ENCODE measurements around the gene ZFYVE26.

Gene ZFYVE26

GRCh38 chr14:67815573-67816225 lies 691 bp downstream of the ZFYVE26 start:
- no peak for DNase-seq

DNA sequence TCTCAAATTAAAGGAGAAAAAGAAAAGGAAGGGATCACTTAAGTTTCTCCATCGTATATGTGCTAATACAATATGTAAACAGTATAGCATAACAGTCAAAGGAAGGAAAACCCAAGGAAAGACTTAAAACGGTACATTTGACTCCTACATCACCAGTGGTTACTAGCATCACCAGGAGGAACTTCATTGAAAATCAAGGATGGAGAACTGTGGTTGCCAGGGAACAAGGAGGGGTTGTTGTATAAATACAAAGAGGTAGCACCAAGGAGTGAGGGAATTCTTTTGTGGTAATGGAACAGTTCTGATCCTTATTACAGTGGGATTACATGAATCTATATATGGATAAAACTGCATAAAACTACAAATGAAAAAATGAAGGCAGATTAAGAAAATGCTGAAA lies 1.6 kb downstream of the ZFYVE26 start:
- DNase-seq = no peak

GRCh38 chr14:67806246-67806645 lies 10.1 kb downstream of the ZFYVE26 start:
- DNase-seq = no peak

DNA sequence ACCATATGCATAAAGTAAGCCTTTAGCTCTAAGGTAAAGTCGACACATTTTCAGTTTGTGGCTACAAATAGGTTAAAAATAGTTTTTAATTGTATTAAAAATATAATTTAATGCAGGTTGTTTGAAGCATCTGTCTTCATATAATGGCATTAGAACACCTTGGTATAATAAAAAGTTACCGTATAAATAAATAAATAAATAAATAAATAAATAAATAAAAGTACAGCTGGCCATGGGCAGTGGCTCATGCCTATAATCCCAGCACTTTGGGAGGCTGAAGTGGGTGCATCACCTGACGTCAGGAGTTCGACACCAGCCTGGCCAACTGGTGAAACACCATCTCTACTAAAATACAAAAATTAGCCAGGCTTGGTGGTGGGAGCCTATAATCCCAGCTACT lies 15.6 kb downstream of the ZFYVE26 start:
- no peak for DNase-seq

GRCh38 chr14:67798731-67799130 lies 17.7 kb downstream of the ZFYVE26 start:
- no peak for DNase-seq

DNA sequence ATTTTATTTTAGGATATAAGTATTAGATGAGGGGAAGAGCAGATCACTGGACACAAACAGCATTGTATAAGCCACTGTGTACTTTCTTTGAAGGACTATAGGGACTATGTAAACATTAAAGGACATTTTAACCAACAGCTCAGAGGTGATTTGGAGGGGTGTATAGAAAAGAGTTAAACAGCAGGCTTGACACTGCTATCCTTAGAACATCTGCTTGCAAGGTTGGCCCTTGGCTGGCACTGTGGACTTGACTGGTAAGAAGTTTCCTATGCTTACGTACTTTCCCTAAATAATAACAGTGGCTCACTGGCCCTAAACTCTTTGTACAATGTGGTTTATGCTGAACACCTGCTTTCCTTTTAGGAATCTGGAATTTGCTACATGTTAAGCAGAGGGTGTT lies 28.7 kb downstream of the ZFYVE26 start:
- no peak for DNase-seq

GRCh38 chr14:67785270-67786109 lies 30.9 kb downstream of the ZFYVE26 start:
- DNase-seq = no peak

DNA sequence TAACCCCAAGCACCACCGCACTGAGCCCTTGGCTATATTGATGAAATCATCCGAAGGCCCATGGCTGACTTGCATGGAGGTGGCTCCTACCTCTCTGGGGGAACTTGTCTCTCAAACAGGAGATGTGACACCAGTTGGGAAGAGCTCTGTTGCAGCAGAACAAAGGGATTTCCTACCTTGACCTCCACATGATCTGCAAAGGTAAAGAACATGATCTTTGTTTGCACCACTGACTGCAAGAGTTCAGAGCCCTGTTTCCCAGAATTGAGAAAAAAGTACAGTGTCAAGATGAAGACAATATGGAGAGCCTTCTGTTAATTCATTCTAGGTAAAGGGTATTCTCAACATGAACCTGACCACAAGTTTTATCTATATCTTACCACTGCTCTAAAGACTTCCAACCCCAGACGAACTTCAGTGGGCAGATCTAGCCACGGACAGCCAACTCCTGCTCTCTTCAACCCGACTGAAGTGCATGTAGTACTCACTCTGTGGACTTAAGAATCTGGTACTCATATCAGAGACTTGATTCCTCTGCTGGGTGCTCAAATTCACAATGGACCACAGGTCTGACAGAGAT lies 32.1 kb downstream of the ZFYVE26 start:
- DNase-seq = no peak

DNA sequence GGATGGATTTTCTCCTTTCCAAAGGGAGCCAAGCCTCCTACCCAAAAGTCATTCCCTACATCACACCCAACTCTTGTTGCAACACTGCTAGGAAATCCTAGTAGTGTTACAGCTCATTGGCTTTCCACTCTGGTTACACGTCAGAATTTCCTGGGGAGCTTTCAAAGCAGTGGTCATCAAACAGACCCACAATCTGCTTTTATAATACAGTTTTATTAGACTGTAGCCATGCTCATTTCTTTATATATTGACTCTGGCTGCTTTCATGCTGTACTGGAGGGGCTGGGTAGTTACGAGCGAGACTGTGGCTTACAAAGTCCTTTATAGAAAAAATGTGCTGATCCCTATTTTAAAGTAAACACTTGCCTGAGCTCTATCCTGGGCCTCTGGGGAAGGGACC lies 34.3 kb downstream of the ZFYVE26 start:
- no peak for DNase-seq

- DNase-seq = no peak
Observed at GRCh38 chr14:67778792-67779191, 37.6 kb downstream of the ZFYVE26 start.

GRCh38 chr14:67776653-67777322 lies 39.6 kb downstream of the ZFYVE26 start:
- no peak for DNase-seq

DNA sequence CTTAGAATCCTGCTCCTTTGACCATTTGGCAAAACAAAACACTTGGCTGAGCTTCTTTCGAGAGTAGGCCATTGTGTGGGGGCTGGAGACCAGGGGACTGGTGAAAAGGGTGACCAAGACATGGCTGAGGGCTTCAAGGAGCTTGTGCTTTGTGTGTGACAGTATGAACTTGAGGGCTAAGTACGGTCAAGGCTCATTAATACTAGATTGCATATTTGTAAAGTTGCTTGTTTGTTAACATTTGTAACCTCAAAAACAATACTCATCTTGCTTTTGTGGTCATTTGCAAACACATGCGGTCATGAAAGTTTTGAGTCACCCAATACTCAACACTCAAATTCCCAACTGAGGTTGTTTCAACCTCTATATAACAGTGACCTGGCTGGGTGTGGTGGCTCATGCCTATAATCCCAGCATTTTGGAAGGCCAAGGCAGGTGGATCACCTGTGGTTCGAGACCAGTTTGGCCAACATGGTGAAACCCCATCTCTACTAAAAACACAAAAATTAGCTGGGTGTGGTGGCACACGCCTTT lies 42.5 kb downstream of the ZFYVE26 start:
- no peak for DNase-seq

DNA sequence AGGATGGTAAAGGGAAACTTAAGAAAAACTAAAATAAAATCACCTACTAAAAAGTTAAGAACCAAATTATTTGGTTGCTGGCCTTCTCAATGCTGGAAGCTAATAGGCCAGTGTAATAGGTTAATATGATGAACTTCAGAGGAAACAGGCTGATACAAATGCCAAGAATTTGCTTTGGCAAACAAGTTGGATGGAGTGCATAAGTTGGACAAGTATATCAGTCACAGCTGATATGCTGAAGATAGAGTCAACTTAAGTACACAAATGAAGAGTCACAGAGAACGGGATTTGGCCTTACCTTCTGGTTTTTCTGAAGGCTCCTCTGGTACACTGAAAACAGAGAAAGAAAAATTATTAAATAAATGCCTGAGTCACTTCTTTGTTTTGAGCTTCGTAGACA lies 48.2 kb downstream of the ZFYVE26 start:
- no peak for DNase-seq

DNA sequence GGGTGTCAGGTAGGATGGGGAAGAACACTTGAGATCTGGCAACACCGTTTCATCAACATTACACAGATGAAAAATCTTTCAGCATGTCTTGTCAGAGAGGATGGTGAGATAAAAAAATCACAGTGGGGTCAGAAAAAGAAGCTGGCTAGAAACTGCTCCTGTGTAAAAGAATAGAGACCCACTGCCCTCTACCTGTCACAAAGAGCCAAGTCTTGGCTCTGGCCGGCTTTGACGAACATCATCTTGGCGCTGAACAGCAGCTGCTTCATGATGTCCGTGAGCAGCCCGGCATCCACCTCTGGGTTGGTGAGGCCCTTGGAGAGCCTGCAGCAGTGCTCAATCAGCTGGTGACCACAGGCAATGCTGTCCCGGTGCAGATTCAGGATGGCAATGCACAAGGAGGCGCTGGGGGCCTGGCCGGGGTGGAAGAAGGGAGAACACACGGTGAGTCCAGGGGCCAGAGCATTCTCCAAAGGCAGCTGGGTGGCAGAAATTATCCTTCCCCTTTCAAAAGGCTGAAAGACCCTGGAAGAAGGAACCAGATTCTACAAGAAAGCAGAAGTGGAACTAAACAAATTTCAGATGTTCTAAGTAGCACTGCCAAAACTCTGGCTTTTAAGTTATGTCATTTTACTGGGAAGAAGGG lies 50.2 kb downstream of the ZFYVE26 start:
- DNase-seq = peak; percentile 97

DNA sequence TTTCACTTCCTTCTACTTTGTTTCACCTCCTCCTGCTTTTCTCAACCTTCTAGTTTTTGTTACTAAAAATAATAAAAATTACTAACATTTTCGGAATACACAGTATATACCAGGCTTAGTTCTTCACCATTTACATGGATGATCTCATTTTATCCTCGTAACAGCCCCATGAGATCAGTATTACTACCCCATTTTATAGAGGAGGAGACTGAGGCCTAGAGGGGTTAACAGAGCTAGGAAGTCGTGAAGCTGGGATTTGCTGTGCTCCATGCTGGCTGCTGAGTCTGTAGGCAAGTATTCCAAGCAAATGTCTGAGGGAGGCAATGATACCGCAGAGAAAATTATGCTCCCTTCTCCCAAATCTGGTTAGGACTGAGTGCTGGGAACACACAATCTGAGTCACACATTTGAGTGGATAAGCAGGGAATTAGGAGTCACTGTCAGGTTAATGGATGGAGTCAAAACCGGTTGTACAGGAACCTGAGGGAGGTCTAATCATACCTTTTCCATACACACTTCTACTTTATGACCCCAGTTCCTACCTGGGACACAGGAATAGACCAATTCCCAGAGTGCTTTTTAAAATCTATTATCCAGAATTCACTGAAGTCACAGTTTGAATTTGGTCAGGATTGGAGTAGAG lies 51.1 kb downstream of the ZFYVE26 start:
- DNase-seq = no peak

DNA sequence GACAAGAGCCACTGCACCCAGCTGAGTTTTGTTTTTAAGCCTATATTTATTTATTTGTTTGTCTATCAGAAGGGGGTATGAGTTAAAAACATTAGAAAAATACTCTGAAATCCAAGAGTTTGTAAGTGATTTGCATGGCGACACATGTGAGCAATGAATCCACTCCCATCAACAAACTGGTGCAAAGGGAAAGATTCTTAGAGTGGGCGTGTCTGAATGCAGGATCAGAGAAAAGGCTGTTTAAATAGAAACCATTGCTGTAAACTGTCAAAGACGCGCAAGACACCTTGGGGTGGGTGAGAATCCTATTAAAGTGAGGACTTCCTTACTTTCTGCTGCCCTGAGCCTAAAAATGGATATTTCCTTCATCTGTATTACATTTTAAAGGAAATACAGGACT lies 51.9 kb downstream of the ZFYVE26 start:
- no peak for DNase-seq

GRCh38 chr14:67763158-67763822 lies 53.1 kb downstream of the ZFYVE26 start:
- no peak for DNase-seq

GRCh38 chr14:67762051-67762450 lies 54.3 kb downstream of the ZFYVE26 start:
- no peak for DNase-seq

DNA sequence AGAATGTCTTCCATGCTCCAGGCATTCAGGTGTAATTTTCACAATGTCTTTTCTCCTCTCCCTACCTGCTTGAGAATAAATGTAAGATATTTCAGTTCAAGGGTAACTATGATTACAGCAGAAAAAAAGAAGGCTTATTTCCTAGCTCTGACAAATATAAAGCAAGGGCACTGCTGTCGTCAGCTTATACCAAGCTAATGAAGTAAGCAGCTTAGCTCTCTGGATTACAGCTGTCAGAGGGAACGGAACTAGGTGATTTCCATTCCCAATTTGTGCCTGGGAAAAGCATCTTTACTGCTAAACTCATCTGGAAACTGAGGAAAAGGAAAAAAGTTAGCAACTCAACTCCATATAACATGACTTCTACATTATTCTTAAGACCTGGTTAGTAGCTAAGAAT lies 56.5 kb downstream of the ZFYVE26 start:
- no peak for DNase-seq

DNA sequence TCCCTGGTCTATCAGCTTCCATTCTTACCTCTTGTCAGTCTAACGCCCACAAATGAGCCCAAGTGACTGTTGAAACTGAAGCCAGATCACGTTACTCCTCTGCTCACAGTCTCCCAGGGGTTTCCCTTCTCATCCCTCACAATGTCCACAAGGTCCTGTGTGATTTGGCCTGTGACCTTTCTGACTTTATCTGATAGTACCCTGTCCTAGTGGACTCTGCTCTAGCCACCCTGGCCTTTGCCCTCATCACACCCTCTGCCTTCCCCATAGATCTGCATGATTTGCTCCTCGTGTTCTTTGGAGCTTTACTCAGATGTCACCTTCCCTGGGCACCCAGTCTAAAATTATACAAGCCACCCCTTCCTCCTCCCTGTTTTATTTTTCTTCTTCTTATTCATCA lies 59.2 kb downstream of the ZFYVE26 start:
- DNase-seq = no peak

DNA sequence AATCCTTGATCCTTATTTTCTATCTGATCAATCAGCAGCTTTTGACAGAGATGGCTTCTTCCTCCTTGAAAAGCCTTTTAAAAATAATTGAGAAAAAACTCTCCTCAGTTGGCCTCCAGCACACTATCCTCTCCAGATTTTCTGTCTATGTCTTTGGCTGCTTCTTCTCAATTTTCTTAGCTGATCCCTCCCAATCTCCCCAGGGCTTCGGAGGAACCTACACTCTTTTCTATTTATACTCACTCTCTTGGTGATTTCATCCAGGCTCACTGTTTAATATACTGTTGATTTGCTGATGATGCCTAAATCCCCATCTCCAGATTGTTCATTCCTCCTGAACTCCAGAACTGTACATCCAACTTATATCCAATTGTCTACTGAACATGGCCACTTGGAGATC lies 59.9 kb downstream of the ZFYVE26 start:
- DNase-seq = no peak

Data from MV-4-11 (cell line).